ENCODE data around the gene PLEKHA6. TPM values are rescaled to one million over a fixed set of nuclear protein-coding genes. Genes with fewer than 3 reads are reported as not detected.

Gene PLEKHA6
- total RNA-seq, 4 donors from 2014 or later: 4.3 to 13.2 (median 7.7) TPM

DNA sequence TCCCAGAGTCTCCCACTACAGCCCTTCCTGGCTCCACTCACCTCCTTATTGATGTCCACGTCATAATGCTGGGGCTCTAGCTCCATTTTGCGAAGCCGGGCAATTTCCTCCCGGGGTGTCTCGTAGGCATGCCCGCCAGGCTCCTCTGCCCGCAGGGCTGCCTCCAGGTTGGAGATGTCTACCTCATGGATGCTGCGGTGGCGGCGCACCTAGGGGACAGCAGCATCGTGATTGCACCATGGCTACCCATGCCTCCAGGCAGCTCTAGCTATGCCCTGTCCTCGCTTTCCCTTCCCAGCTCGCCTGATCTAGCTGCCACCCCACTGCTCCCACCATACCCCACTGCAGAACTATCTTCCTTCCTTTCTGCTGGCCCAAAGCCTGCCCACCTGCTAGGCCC, 130.8 kb downstream of the PLEKHA6 start:
- no peak overlapping the region for H3K27ac ChIP-seq
- H3K27me3 ChIP-seq: no peaks in the 10 kb centered on the region
- no peak overlapping the region for H3K4me3 ChIP-seq
- intact Hi-C loops (cut with DNase I; ENCODE audit: low total_unique reads) (no loop called here), in situ Hi-C loops (cut with MboI; ENCODE audit: low sequenced_read_pairs in 4 of 4) (no loop called here)
- no peak for DNase-seq
- H3K4me1 ChIP-seq: no peaks in the 10 kb centered on the region
- no peak for ATAC-seq
- H3K9me3 ChIP-seq: no peaks in the 10 kb centered on the region
- H3K36me3 ChIP-seq: no peaks in the 10 kb centered on the region
- TF ChIP-seq POLR2A (IDR thresholded peaks at IDR 0.05): no peak
- TF ChIP-seq, protein P1, sequence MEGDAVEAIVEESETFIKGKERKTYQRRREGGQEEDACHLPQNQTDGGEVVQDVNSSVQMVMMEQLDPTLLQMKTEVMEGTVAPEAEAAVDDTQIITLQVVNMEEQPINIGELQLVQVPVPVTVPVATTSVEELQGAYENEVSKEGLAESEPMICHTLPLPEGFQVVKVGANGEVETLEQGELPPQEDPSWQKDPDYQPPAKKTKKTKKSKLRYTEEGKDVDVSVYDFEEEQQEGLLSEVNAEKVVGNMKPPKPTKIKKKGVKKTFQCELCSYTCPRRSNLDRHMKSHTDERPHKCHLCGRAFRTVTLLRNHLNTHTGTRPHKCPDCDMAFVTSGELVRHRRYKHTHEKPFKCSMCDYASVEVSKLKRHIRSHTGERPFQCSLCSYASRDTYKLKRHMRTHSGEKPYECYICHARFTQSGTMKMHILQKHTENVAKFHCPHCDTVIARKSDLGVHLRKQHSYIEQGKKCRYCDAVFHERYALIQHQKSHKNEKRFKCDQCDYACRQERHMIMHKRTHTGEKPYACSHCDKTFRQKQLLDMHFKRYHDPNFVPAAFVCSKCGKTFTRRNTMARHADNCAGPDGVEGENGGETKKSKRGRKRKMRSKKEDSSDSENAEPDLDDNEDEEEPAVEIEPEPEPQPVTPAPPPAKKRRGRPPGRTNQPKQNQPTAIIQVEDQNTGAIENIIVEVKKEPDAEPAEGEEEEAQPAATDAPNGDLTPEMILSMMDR (IDR thresholded peaks at IDR 0.05 in 4 of 5, conservative IDR thresholded peaks at IDR 0.05 in 1 of 5): no peak

DNA sequence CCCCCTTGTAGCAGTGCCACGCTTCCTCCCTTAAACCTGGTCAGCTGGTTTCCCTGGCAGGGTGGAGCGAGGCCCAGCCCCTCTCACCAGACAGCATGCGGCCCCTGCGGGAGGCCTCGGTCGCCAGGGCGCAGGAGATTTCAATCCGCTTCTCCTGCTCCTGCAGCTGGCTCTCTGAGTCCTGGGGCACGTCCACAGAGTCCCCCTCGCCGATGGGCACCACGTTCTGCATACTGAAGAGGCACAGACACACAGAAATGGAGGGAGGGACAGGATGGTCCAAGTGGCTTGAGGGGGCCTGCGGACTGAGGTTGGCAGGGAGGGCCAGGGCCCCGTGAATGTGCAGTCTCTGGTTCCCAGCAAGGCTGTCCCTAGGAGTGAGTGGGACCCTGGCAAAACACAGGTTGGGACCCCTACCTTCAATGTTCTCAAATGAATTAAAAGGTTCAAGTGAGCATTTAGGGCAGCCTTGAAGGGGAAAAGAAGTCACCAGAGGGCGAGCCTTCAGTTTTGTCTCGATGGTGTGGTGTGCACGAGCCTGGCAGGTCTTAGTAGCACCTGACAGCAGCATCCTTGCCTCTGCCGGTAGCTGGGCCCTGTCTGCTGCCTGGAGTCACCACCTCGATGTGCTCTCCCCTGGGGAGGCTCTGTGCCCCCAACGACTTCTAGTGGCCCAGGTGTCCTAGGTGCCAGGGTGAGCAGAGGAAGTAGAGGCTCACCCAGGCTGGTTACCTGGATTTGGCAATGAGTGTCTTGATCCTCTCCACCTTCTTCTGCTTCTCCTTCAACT, 131.5 kb downstream of the PLEKHA6 start:
- in situ Hi-C loops (cut with MboI; ENCODE audit: low sequenced_read_pairs in 4 of 4) (no loop called here), intact Hi-C loops (cut with DNase I; ENCODE audit: low total_unique reads) (no loop called here)
- ATAC-seq (no peak), DNase-seq (no peak)
- no peak overlapping the region for H3K4me3 ChIP-seq
- H3K9me3 ChIP-seq: no peaks in the 10 kb centered on the region
- H3K4me1 ChIP-seq: no peaks in the 10 kb centered on the region
- no peaks in the 10 kb centered on the region for H3K27me3 ChIP-seq
- no peaks in the 10 kb centered on the region for H3K36me3 ChIP-seq
- no peak overlapping the region for H3K27ac ChIP-seq
- no peak for TF ChIP-seq POLR2A (IDR thresholded peaks at IDR 0.05)
- TF ChIP-seq, protein P1 (IDR thresholded peaks at IDR 0.05 in 4 of 5, conservative IDR thresholded peaks at IDR 0.05 in 1 of 5): no peak

DNA sequence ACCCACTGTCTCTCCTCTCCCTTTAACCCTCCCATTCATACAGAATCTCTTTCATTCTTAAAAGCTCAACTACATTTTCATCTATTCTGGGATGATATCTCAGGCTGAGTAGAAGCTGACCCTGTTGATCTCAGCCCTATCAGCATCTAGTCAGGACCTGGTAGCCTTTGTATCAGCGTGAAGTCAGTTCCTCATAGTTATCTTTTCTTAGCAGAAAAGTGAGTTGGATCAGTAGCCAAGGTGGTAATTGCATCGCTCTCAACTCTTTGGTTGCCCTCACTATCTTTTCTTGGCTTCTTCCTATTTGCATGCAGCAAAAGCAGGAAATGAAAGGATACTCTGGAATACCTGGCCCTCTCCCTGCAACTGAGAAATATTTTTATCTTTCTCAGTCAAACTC, 132.4 kb downstream of the PLEKHA6 start:
- DNase-seq (no peak), ATAC-seq (no peak)
- no peaks in the 10 kb centered on the region for H3K9me3 ChIP-seq
- intact Hi-C loops (cut with DNase I; ENCODE audit: low total_unique reads) (no loop called here), in situ Hi-C loops (cut with MboI; ENCODE audit: low sequenced_read_pairs in 4 of 4) (no loop called here)
- H3K4me1 ChIP-seq: no peaks in the 10 kb centered on the region
- H3K27me3 ChIP-seq: no peaks in the 10 kb centered on the region
- TF ChIP-seq, protein P1 (IDR thresholded peaks at IDR 0.05 in 4 of 5, conservative IDR thresholded peaks at IDR 0.05 in 1 of 5): no peak
- no peak for TF ChIP-seq POLR2A (IDR thresholded peaks at IDR 0.05)
- H3K27ac ChIP-seq: no peak overlapping the region
- H3K36me3 ChIP-seq: no peaks in the 10 kb centered on the region
- no peak overlapping the region for H3K4me3 ChIP-seq

DNA sequence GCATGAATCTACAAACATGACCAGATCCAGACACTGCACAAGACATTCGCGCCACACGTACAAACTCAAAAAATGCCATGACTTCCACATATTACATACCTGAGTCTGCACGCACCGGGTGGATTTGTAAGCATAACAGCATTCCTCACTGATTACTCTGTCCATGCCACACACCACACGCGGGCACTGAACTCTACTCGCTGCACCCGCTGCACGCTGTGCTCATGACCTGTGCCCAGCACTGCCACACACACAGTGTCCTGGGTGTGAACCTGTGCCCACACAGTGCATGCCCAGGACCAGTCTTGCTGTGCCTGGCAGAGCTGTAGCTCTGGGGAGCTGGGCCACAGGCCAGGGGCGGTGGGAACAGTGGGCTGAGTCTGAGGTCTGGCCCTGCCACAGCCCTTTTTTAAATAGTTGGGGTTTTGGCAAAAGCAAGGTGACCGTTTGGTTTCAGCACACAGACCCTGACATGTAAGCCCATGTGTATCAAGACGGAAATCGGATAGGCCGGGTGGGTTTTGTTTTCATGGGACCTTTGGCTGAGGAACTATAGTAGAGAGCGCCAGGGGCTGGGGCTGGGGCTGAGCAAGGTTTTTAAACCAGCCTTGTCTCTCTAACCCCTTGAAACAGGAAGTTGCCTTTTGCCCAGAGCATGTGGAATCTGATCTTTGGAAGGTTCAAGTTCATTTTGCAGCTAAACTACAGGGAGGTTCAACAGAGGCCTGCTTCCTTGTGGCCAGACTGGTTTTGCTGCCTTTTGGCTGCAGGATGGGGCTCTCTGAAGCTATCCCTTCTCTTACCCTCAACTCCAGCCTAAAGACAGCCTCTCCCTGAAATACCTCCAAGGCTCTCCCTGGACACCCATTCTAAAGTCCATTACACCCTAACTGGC, 133.6 kb downstream of the PLEKHA6 start:
- no peaks in the 10 kb centered on the region for H3K9me3 ChIP-seq
- H3K27ac ChIP-seq: no peak overlapping the region
- no peak overlapping the region for H3K4me3 ChIP-seq
- no peaks in the 10 kb centered on the region for H3K36me3 ChIP-seq
- TF ChIP-seq POLR2A (IDR thresholded peaks at IDR 0.05): no peak
- TF ChIP-seq, protein P1 (IDR thresholded peaks at IDR 0.05 in 4 of 5, conservative IDR thresholded peaks at IDR 0.05 in 1 of 5): no peak
- intact Hi-C loops (cut with DNase I; ENCODE audit: low total_unique reads): no loop called here
- DNase-seq (no peak), ATAC-seq (no peak)
- no peaks in the 10 kb centered on the region for H3K4me1 ChIP-seq
- H3K27me3 ChIP-seq: no peaks in the 10 kb centered on the region
- in situ Hi-C loops (cut with MboI; ENCODE audit: low sequenced_read_pairs in 4 of 4): no loop called here
